NCI-H2081 (cell line): Measurements from ENCODE around the gene ADIG.

Experiments
- DNase-seq, 2 experiments: peaks; one replicate each; lab custom pipeline; 2025; lab: John Stamatoyannopoulos, UW

The ADIG gene

GRCh38 chr20:38602185-38602581 lies 21.2 kb downstream of the ADIG start:
- no peak for DNase-seq

GRCh38 chr20:38603286-38603685 lies 22.3 kb downstream of the ADIG start:
- no peak for DNase-seq

GRCh38 chr20:38604873-38605303 lies 23.9 kb downstream of the ADIG start:
- no peak for DNase-seq

GRCh38 chr20:38607351-38607750 lies 26.4 kb downstream of the ADIG start:
- DNase-seq, result no peak

- no peak for DNase-seq
Measured at GRCh38 chr20:38608188-38608587, 27.2 kb downstream of the ADIG start.

- DNase-seq, result no peak
Measured at GRCh38 chr20:38609815-38610214, 28.8 kb downstream of the ADIG start.

- no peak for DNase-seq
Measured at GRCh38 chr20:38610521-38610920, 29.5 kb downstream of the ADIG start.

- DNase-seq, result no peak
Measured at GRCh38 chr20:38612751-38613515, 31.9 kb downstream of the ADIG start.

- no peak for DNase-seq
Measured at GRCh38 chr20:38615283-38615682, 34.3 kb downstream of the ADIG start.

GRCh38 chr20:38616457-38616856 lies 35.5 kb downstream of the ADIG start:
- no peak for DNase-seq

- DNase-seq, result no peak
Measured at GRCh38 chr20:38617011-38617829, 36.2 kb downstream of the ADIG start.

GRCh38 chr20:38617830-38618196 lies 36.8 kb downstream of the ADIG start:
- DNase-seq, result no peak

GRCh38 chr20:38620441-38620840 lies 39.4 kb downstream of the ADIG start:
- peak in 1 of 2 experiments; percentile 7 for DNase-seq

GRCh38 chr20:38623061-38623460 lies 42.1 kb downstream of the ADIG start:
- no peak for DNase-seq

- no peak for DNase-seq
Measured at GRCh38 chr20:38624084-38624483, 43.1 kb downstream of the ADIG start.

GRCh38 chr20:38625896-38626295 lies 44.9 kb downstream of the ADIG start:
- no peak for DNase-seq

- DNase-seq, result no peak
Measured at GRCh38 chr20:38626921-38627659, 46.1 kb downstream of the ADIG start.

GRCh38 chr20:38628580-38629470 lies 47.8 kb downstream of the ADIG start:
- no peak for DNase-seq

GRCh38 chr20:38629979-38630378 lies 49.0 kb downstream of the ADIG start:
- DNase-seq, result no peak

GRCh38 chr20:38630727-38631126 lies 49.7 kb downstream of the ADIG start:
- DNase-seq, result no peak

GRCh38 chr20:38631155-38632022 lies 50.4 kb downstream of the ADIG start:
- no peak for DNase-seq
